ACHN (cell line): Measurements from ENCODE around the gene FIBCD1.

ENCODE experiments used
- DNase-seq: peaks from one replicate; pipeline ENCODE4 v3.0.0-alpha.2; 2015
- in situ Hi-C: cut with HindIII; loops from 2 replicates; pipeline ENCODE4 v1.10.0; 2017; ENCODE audit warnings: low sequenced_read_pairs, low pct_ligation_motif_present, low pct_unique_long_range_greater_than_20kb

FIBCD1 gene

GRCh38 chr9:130938652-130939404, at the start of gene FIBCD1:
Gene FIBCD1 (minus strand): TSS chr9:130939247. CDS start chr9:130938607, 640 bp downstream.
- peak; percentile 48 for DNase-seq
- in situ Hi-C loops = no loop called here

GRCh38 chr9:130988400-130988747, 49.3 kb upstream of the FIBCD1 start:
- in situ Hi-C loops = no loop called here
- no peak for DNase-seq

GRCh38 chr9:130987738-130988399, 48.8 kb upstream of the FIBCD1 start:
- DNase-seq = no peak
- in situ Hi-C loops = no loop called here

- no peak for DNase-seq
- in situ Hi-C loops = no loop called here
Measured at GRCh38 chr9:130987054-130987453, 48.0 kb upstream of the FIBCD1 start.

GRCh38 chr9:130986356-130986965, 47.4 kb upstream of the FIBCD1 start:
- DNase-seq = no peak
- in situ Hi-C loops = no loop called here

GRCh38 chr9:130985606-130986162, 46.6 kb upstream of the FIBCD1 start:
- in situ Hi-C loops = no loop called here
- no peak for DNase-seq

GRCh38 chr9:130985029-130985428, 46.0 kb upstream of the FIBCD1 start:
- in situ Hi-C loops = no loop called here
- DNase-seq = no peak

GRCh38 chr9:130984521-130984920, 45.5 kb upstream of the FIBCD1 start:
- in situ Hi-C loops = no loop called here
- no peak for DNase-seq

GRCh38 chr9:130983970-130984369, 44.9 kb upstream of the FIBCD1 start:
- DNase-seq = no peak
- in situ Hi-C loops = no loop called here

- no peak for DNase-seq
- in situ Hi-C loops = no loop called here
Measured at GRCh38 chr9:130983359-130983670, 44.3 kb upstream of the FIBCD1 start.

- in situ Hi-C loops = no loop called here
- no peak for DNase-seq
Measured at GRCh38 chr9:130982636-130983358, 43.8 kb upstream of the FIBCD1 start.

- no peak for DNase-seq
- in situ Hi-C loops = no loop called here
Measured at GRCh38 chr9:130981756-130982137, 42.7 kb upstream of the FIBCD1 start.

GRCh38 chr9:130981002-130981755, 42.1 kb upstream of the FIBCD1 start:
- in situ Hi-C loops = no loop called here
- no peak for DNase-seq

GRCh38 chr9:130980526-130980925, 41.5 kb upstream of the FIBCD1 start:
- in situ Hi-C loops = no loop called here
- DNase-seq = no peak

GRCh38 chr9:130979591-130980385, 40.7 kb upstream of the FIBCD1 start:
- in situ Hi-C loops = no loop called here
- no peak for DNase-seq

- in situ Hi-C loops = no loop called here
- no peak for DNase-seq
Measured at GRCh38 chr9:130977811-130978221, 38.8 kb upstream of the FIBCD1 start.

- in situ Hi-C loops = no loop called here
- DNase-seq = no peak
Measured at GRCh38 chr9:130975932-130976841, 37.1 kb upstream of the FIBCD1 start.
